ENCODE measurements around the gene RERE.

Gene RERE

DNA sequence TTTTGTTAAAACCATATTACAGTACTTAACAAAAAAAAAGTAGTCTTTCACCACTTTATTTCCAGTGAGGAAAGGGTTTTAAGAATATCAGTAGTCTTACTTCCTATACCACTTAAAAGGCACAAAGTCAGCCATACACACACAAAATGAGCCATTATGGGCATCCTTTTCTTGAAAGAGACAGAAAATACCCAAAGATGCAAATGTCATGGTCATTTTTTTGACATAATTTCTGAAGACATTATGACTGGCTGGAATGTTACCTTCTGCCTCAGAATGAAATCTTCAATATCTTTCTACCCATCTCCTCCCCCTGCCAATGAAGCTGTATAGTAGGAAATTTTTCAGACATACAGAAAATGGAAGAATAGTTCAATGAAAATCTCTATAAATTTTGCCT lies 261.9 kb downstream of the RERE start:
- DNase-seq (ENCODE audit: extremely low read depth, low read depth), result no peak
- TF ChIP-seq, protein P1, sequence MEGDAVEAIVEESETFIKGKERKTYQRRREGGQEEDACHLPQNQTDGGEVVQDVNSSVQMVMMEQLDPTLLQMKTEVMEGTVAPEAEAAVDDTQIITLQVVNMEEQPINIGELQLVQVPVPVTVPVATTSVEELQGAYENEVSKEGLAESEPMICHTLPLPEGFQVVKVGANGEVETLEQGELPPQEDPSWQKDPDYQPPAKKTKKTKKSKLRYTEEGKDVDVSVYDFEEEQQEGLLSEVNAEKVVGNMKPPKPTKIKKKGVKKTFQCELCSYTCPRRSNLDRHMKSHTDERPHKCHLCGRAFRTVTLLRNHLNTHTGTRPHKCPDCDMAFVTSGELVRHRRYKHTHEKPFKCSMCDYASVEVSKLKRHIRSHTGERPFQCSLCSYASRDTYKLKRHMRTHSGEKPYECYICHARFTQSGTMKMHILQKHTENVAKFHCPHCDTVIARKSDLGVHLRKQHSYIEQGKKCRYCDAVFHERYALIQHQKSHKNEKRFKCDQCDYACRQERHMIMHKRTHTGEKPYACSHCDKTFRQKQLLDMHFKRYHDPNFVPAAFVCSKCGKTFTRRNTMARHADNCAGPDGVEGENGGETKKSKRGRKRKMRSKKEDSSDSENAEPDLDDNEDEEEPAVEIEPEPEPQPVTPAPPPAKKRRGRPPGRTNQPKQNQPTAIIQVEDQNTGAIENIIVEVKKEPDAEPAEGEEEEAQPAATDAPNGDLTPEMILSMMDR (IDR thresholded peaks at IDR 0.05; ENCODE audit: low read depth, low read length), result no peak

DNA sequence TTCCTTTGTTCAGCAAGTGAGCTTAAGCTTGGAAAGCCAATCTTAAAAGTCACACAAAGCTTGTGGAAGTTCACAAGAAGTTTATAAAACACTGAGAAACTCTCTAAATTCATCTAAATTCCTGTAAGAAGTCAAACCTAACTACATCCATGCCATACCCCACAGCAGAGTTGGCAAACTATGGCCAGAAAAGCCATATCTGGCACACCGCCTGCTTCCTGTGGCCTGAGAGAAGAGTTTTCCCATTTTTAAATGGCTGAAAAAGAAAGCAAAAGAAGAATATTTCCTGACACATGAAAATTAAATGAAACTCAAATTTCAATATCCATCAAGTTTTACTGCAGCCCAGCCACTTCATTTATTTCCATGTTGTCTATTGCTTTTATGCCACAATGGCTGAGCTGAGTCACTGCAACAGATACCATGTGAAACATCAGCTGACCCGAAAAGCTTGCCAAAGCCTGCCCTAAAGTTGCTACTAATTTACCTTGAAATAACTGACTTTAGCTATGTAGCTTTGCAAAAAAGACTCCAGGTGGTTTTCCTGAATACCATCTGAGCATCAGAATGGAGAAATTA lies 262.4 kb downstream of the RERE start:
- TF ChIP-seq, protein P1 (IDR thresholded peaks at IDR 0.05; ENCODE audit: low read depth, low read length), result no peak
- no peak for DNase-seq (ENCODE audit: extremely low read depth, low read depth)

DNA sequence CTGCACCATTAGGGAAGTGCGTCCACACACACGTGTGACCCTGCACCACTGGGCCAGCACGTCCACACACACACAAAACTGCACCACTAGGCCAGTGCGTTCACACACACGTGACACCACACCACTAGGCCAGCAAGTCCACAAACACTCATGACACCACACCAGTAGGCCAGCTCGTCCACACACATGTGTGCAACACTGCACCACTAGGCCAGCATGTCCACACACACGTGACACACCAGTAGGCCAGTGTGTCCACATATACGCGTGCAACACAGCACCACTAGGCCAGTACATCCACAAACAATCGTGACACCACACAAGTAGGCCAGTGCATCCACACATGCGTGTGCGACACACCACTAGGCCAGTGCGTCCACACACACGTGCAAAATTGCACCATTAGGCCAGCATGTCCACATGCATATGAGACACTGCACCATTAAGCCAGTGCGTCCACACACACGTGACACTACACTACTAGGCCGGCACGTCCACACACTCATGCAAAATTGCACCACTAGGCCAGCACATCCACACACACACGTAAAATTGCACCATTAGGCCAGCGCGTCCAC lies 264.5 kb downstream of the RERE start:
- TF ChIP-seq, protein P1 (IDR thresholded peaks at IDR 0.05; ENCODE audit: low read depth, low read length), result no peak
- DNase-seq (ENCODE audit: extremely low read depth, low read depth), result no peak

DNA sequence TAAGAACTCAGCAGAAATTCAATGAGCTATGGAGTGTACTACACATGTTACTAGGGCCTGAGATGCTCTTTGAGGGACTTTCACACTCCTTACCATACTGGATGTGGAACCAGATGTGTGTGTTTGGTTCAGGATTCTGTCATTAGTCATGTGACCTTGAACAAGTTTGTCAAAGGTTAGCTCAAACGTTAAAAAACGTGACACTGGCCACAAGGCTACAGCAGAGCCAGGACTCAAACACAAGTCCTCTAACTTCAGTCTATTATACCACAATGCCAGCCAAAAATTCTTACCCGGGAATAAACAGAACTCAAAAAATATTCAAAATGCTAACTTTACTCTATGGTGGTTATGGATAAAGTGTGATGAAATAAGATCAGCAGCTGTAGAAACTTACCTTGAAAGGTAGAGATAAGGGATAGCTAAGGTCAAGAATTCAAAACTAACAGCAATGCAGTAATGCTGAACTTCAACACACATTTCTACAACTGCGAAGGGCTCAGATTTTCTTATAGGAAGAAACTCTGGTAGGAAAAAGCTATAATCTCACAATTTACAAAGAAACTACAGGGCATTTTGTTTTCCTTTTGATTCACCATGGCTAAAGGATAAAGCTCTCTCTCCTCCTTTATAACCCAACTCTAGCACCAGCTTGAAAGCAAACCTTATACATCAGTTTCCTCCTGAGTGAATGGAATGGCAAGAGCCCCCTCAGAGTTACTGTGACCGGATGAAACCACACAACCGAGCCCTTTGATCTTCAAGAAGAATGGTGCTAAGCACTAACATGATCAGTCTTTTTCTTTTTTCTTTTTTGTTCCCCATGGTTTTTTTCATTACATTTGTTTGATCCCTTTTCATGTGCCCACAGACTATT lies 265.6 kb downstream of the RERE start:
- TF ChIP-seq, protein P1 (IDR thresholded peaks at IDR 0.05; ENCODE audit: low read depth, low read length), result no peak

DNA sequence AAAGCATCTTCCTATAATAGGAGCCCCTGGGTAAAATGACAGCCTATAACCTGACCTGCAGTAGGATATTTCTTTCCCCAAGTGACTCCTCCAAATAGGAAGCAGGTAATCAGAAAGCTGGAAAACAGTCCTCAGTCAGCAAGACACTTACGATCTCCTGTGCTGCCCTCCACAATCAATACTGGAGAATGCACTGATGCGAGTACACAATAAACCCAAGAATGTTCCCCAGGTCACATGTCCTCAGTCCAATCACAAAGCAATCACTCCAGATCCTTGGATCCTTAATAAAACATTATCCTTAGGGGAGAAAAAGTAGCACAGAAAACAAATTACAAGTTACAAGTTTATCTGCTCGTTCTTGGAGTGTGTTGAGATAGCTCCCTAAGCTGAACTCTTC lies 266.4 kb downstream of the RERE start:
- TF ChIP-seq, protein P1 (IDR thresholded peaks at IDR 0.05; ENCODE audit: low read depth, low read length), result no peak
- no peak for DNase-seq (ENCODE audit: extremely low read depth, low read depth)

More for the DNA sequence above, 265.6 kb downstream of the RERE start:
- DNase-seq (ENCODE audit: extremely low read depth, low read depth), result no peak

DNA sequence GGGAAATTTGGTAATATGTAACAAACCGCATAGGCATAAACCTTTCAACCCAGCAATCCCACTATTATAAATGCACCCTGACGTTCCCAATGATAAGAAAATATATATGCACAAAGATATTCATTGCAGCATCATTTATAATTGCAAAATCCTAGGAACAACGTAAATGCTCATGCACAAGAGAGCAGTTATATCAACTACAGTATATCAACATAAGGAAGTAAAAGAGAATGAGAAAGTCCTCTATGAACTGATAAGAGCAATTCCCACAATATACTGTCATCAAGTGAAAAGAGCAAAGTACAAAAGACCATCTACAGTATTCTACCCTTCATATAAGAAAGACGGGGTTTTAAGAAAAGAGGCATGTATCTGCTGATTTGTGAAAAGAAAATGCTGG lies 269.6 kb downstream of the RERE start:
- TF ChIP-seq, protein P1 (IDR thresholded peaks at IDR 0.05; ENCODE audit: low read depth, low read length), result no peak
- no peak for DNase-seq (ENCODE audit: extremely low read depth, low read depth)

DNA sequence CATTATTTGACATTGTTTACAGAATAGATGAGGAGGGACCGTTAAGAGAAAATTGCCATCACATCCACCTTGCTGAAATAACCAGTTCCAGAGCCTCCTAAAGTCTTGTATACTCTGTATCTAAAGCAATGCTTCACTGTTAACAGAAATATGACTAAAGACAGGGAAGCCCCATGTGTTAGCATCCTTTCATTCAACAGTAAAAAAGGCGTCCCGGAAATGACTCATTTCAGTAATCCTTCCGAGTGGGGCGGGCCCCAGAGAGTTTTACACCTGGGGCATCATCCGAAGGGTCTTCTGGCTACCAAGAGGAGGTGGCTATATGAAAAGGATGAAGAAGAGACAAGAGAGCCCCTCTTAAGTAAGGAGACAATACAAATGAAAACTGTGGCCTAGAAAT lies 272.4 kb downstream of the RERE start:
- TF ChIP-seq, protein P1 (IDR thresholded peaks at IDR 0.05; ENCODE audit: low read depth, low read length), result no peak

More for the DNA sequence above, 272.4 kb downstream of the RERE start:
- DNase-seq (ENCODE audit: extremely low read depth, low read depth), result no peak
